Measurements from ENCODE around the gene ZCCHC2.
A peak's percentile ranks its signal among the peaks of the same experiment; 100 is the strongest.

The ZCCHC2 gene

GRCh38 chr18:62583376-62583775 is 60.6 kb downstream of the ZCCHC2 start:
- no peak for DNase-seq

- DNase-seq: peak; percentile 87
Observed at GRCh38 chr18:62584241-62585120, 61.7 kb downstream of the ZCCHC2 start.

GRCh38 chr18:62585274-62586150 is 62.7 kb downstream of the ZCCHC2 start:
- DNase-seq: no peak

GRCh38 chr18:62586151-62586774 is 63.4 kb downstream of the ZCCHC2 start:
- DNase-seq: peak; percentile 67

GRCh38 chr18:62586781-62587487 is 64.1 kb downstream of the ZCCHC2 start:
- DNase-seq: no peak

GRCh38 chr18:62587689-62588088 is 64.9 kb downstream of the ZCCHC2 start:
- DNase-seq: no peak

GRCh38 chr18:62588217-62588616 is 65.4 kb downstream of the ZCCHC2 start:
- DNase-seq: no peak

GRCh38 chr18:62590799-62591590 is 68.2 kb downstream of the ZCCHC2 start:
- no peak for DNase-seq

- DNase-seq: no peak
Observed at GRCh38 chr18:62596145-62597005, 73.5 kb downstream of the ZCCHC2 start.

GRCh38 chr18:62601871-62602270 is 79.0 kb downstream of the ZCCHC2 start:
- DNase-seq: no peak

- DNase-seq: no peak
Observed at GRCh38 chr18:62602706-62603105, 79.9 kb downstream of the ZCCHC2 start.

- no peak for DNase-seq
Observed at GRCh38 chr18:62603211-62603610, 80.4 kb downstream of the ZCCHC2 start.

GRCh38 chr18:62603979-62604378 is 81.2 kb downstream of the ZCCHC2 start:
- no peak for DNase-seq

- no peak for DNase-seq
Observed at GRCh38 chr18:62605685-62606084, 82.9 kb downstream of the ZCCHC2 start.

- DNase-seq: no peak
Observed at GRCh38 chr18:62606106-62606505, 83.3 kb downstream of the ZCCHC2 start.

- DNase-seq: no peak
Observed at GRCh38 chr18:62607302-62607701, 84.5 kb downstream of the ZCCHC2 start.

GRCh38 chr18:62607708-62608428 is 85.0 kb downstream of the ZCCHC2 start:
- no peak for DNase-seq

- DNase-seq: no peak
Observed at GRCh38 chr18:62609764-62610163, 86.9 kb downstream of the ZCCHC2 start.

- DNase-seq: no peak
Observed at GRCh38 chr18:62610351-62610700, 87.5 kb downstream of the ZCCHC2 start.

- no peak for DNase-seq
Observed at GRCh38 chr18:62610701-62611411, 88.0 kb downstream of the ZCCHC2 start.
